C4-2B (cell line): ENCODE measurements around the gene MAN1A2.
"Not testable (repeated sequence)": the region's sequence is repeated elsewhere in the genome, so short reads cannot be mapped to it uniquely, and the experiment has no call there.

Source experiments
- H3K27ac ChIP-seq: fragments of 450-650 bp; 2 replicates; pipeline ENCODE4 v1.5.1; 2017
- ZFX ChIP-seq: fragments of 450-650 bp; IDR thresholded peaks from 2 replicates; pipeline ENCODE4 v1.6.1; 2017
- TF ChIP-seq, protein P1 (sequence below): fragments of 450-650 bp; conservative IDR thresholded peaks from 2 replicates; pipeline ENCODE4 v1.5.1; 2017; ENCODE audit warnings: mild to moderate bottlenecking

Gene MAN1A2

DNA sequence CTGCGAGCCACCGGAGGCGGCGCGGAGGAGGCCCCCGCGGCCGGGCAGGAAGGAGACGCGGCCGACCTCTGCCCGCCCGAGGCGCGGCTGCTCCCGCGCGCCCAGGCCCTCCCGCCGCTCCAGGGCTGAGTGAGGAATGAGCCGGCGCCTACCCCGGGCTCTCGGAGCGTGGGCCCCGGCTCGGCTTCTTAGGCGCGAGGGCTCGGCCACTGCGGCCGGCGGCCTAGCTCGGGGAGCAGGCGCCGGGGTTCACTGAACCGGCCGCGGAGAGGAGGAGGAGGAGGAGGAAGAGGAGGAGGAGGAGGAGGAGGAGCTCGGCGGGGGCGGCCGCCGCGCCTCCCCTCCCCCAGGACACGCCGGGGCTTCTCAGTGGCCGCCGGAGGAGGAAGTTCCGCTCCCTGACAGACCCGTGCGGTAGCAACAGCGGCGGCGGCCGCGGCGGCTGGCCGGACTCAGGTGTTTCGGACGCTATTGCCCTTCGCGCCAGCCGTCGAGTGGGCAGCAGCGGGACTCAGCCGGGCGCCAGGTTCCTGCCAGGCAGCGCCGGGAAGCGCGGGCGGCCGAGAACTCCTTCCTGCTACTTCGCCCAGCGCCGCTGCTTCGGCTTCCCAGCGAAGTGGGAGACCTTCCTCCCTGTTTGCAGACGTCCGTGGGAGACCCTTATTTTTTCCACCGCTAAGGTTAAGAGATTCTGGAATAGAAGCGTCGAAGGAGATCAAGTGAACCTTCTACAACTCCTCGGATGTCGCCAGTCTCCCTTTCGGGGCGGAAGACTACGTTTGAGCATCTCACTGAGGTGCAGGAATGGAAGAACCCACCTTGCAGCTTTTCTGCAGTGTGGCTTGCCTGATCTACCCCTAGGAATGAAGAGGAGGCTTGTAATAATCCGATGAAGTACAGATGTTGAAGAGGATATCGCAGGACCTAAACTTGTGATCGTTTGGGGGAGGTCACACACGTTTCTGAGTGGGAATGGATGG lies at the start of gene MAN1A2:
Gene MAN1A2 (plus strand): TSS at position 404 of the 980 bp plus-strand sequence. CDS start 735 bp downstream, outside the sequence.
- peak; percentile 98 for TF ChIP-seq ZFX
- TF ChIP-seq, protein P1, sequence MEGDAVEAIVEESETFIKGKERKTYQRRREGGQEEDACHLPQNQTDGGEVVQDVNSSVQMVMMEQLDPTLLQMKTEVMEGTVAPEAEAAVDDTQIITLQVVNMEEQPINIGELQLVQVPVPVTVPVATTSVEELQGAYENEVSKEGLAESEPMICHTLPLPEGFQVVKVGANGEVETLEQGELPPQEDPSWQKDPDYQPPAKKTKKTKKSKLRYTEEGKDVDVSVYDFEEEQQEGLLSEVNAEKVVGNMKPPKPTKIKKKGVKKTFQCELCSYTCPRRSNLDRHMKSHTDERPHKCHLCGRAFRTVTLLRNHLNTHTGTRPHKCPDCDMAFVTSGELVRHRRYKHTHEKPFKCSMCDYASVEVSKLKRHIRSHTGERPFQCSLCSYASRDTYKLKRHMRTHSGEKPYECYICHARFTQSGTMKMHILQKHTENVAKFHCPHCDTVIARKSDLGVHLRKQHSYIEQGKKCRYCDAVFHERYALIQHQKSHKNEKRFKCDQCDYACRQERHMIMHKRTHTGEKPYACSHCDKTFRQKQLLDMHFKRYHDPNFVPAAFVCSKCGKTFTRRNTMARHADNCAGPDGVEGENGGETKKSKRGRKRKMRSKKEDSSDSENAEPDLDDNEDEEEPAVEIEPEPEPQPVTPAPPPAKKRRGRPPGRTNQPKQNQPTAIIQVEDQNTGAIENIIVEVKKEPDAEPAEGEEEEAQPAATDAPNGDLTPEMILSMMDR: no peak
- H3K27ac ChIP-seq: peak within 1 kb of the TSS; percentile 96

DNA sequence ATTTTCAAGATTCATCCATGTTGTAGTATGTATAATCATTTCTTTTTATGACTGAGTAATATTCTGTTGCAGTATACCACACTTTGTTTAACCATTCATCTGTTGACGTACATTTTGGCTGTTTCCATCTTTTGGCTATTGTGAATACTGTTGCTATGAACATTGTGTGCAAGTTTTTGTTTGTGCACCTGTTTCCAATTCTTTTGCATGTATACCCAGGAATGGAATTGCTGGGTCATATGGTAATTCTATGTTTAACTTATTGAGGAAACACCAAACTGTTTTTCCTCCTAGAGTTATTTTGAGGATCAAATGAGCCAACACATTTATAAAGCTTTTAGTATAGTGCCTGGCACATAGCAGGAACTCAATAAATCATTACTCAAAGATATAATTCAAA lies 49.2 kb upstream of the MAN1A2 start:
- no peak for TF ChIP-seq ZFX
- TF ChIP-seq, protein P1: no peak
- no peak overlapping the region for H3K27ac ChIP-seq

DNA sequence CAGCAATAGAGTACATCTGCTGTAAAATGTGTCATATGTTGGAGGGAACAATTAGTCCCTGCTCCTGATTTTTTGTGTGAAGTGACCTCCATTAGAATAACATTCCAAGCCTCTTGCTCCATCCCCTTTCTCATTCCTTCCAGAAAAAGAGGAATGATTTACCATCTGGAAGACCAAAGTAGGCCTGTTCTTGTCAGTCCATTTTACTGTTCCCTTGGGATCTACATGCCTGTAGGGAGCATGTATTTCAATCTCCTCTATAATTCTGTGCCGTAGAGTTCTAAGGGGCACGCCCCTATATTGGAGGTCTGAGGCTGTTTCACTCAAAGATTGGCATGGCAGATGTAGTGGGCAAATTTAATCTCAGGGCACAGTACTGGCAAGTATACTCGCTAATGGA lies 48.8 kb upstream of the MAN1A2 start:
- no peak overlapping the region for H3K27ac ChIP-seq

DNA sequence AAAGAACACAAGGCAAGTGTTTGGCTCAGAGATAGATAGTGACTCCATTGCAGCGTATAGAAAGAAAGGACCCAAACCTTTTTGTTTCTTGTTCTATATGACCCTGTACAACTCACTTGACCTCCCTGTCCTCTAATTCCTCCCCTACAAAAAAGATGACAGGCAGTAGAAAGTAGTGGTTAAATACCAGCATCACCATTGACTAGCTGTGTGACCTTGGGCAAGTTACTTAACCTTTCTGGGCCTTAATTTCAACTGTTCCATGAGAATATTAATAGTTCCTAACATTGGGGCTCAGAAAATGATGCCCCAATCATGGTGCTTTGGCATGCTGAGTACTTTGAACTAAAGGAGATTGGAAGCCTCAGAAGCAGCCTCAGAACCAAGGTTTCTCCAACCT lies 46.7 kb upstream of the MAN1A2 start:
- no peak overlapping the region for H3K27ac ChIP-seq
- no peak for TF ChIP-seq ZFX

More for the DNA sequence above, 48.8 kb upstream of the MAN1A2 start:
- TF ChIP-seq ZFX: no peak
- TF ChIP-seq, protein P1: no peak

DNA sequence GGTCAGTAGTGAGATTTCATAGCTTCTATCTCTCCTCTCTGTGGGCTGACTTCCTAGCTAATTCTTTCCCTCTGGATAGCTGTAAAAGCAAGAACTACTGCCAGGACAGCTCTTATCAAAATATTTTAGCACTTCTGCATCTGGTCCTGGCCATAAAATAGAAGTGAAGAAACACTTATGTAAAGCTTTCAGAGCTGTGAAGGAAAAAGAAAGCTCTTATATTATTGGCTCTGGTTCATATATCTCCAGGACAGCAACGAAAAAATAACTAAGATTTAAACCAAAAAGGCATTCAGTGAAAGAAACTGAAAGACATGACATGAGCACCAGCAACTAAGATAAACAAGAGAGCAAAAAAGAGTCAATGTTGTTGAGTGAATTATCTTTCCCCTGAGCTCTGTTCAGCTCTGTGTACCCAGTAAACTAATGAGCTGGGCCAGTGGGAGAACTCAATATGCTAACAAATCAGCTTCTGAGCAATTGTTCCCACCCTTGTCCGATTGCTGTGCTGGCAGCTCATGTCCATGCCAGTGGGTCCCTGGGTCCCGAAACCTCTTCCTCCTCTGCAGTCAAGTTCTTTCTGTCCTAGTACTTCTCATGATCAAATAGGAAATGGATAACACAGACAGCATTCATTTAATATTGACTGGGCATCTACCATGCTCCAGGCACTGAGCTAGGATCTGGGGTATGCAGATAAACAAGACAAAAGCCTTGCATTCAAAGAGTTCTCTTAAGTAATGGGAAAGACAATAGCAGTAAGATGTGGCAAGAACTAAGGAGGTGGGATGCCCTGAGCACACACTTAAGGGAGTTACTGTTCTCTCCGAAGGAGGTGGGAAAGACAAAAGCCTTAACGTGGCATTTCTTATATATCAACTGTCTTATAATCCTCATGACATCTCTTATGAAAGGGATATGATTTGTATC lies 45.3 kb upstream of the MAN1A2 start:
- TF ChIP-seq, protein P1: no peak
- no peak overlapping the region for H3K27ac ChIP-seq

DNA sequence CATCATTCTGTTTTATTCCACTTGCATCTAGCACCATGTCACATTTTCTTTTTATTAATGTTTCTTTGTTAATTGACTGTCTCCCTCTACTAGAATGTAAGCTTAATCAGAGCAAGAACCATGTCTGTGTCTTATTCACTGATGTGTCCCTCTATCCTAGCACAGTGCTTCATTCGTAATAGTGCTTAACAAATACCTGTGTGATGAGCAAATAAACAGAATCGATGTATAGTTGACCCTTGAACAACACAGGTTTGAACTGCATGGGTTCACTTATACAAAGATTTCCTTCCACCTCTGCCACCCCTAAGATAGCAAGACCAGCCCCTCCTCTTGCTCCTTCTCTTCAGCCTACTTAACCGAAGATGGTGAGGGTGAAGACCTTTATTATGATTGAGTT lies 42.9 kb upstream of the MAN1A2 start:
- no peak overlapping the region for H3K27ac ChIP-seq
- TF ChIP-seq, protein P1: no peak
- TF ChIP-seq ZFX: no peak

DNA sequence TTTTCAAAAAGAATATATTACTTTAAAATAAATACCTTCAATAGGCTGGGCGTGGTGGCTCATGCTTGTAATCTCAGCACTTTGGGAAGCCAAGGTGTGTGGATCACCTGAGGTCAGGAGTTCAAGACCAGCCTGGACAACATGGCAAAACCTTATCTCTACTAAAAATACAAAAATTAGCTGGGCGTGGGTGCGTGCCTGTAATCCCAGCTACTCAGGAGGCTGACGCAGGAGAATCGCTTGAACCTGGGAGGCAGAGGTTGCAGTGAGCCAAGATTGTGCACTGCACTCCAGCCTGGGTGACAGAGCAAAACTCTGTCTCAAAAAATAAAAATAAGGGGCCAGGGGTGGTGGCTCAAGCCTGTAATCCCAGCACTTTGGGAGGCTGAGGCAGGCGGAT lies 41.2 kb upstream of the MAN1A2 start:
- H3K27ac ChIP-seq: not testable (repeated sequence)

DNA sequence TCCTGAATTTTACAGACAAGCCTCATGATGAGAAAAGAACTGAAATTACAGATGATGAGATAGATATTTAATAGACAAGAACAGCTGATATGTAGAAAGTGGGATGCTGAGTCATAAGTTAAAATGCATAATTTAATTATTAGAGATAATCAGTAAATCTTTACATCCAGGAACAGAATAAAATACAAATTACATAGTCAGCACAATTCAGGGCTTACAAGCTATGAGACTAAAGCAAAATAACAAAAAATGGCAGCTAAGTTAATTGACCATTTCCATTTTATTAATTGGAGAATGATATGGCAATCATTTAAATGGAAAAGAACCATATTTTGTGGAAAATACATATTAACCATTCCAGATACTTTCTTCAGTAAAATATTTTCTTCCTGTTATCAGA lies 40.2 kb upstream of the MAN1A2 start:
- TF ChIP-seq, protein P1: no peak
- TF ChIP-seq ZFX: no peak
- H3K27ac ChIP-seq: no peak overlapping the region
